SJSA1 (cell line): ENCODE data around the gene PAN2. TPM values are rescaled to one million over a fixed set of nuclear protein-coding genes. Genes with fewer than 3 reads are reported as not detected.
"Not testable (repeated sequence)": the region's sequence is repeated elsewhere in the genome, so short reads cannot be mapped to it uniquely, and the experiment has no call there.

Experiments
- DNase-seq, 2 experiments: peaks; one replicate each; pipeline ENCODE4 v3.0.0-alpha.2; 2015 to 2020; ENCODE audit warnings: low spot score in 2 of 2, low read depth in 1 of 2
- H3K27ac ChIP-seq: fragments of 250-450 bp; sonication (Bioruptor Pico); 2 replicates; pipeline ENCODE4 v1.5.1; 2020; ENCODE audit warnings: mild to moderate bottlenecking, moderate library complexity
- H3K27me3 ChIP-seq: fragments of 250-450 bp; sonication (Bioruptor Pico); replicated peaks from 2 replicates; pipeline ENCODE4 v1.5.1; 2020; ENCODE audit warnings: mild to moderate bottlenecking, moderate library complexity
- H3K36me3 ChIP-seq: fragments of 250-450 bp; sonication (Bioruptor Pico); 2 replicates; pipeline ENCODE4 v1.5.1; 2020; ENCODE audit warnings: mild to moderate bottlenecking
- H3K4me1 ChIP-seq: fragments of 250-450 bp; sonication (Bioruptor Pico); replicated peaks from 2 replicates; pipeline ENCODE4 v1.6.1; 2021; ENCODE audit warnings: mild to moderate bottlenecking
- H3K4me3 ChIP-seq: fragments of 250-450 bp; sonication (Bioruptor Pico); 2 replicates; pipeline ENCODE4 v1.5.1; 2020; ENCODE audit warnings: mild to moderate bottlenecking
- H3K9me3 ChIP-seq: fragments of 250-450 bp; sonication (Bioruptor Pico); replicated peaks from 2 replicates; pipeline ENCODE4 v1.5.1; 2020; ENCODE audit warnings: mild to moderate bottlenecking
- total RNA-seq: library from RNA; depleted of rRNA; stranded (reverse); fragments of >200 nt; shearing (Covaris generic); gene quantifications from 2 replicates; pipeline ENCODE4 v1.2.3, GENCODE V29; 2014

PAN2 gene
- total RNA-seq, 1 experiment from 2014 or later = 6.9 TPM

- H3K4me1 ChIP-seq = peaks cover 14% of the 10 kb centered on the region
- H3K27me3 ChIP-seq = no peaks in the 10 kb centered on the region
- H3K4me3 ChIP-seq = peak within 1 kb of the TSS; percentile 59
- H3K36me3 ChIP-seq = peaks cover 12% of the 10 kb centered on the region
- DNase-seq = peak; percentile 99
- H3K9me3 ChIP-seq = no peaks in the 10 kb centered on the region
- H3K27ac ChIP-seq = peak within 1 kb of the TSS; percentile 86
Measured at GRCh38 chr12:56359851-56360767, 26.3 kb upstream of the PAN2 start, which contains the start of gene STAT2. TSS of gene STAT2 (minus strand) at chr12:56360107. CDS start at chr12:56356571, 3,536 bp downstream.

- Histone ChIP-seq H3K27me3 (no peaks in the 10 kb centered on the region), H3K4me1 (peaks cover 14% of the 10 kb centered on the region), H3K9me3 (no peaks in the 10 kb centered on the region), H3K36me3 (peaks cover 22% of the 10 kb centered on the region), H3K4me3 (peak overlapping the region; percentile 59), H3K27ac (peak overlapping the region; percentile 55)
- peak in 1 of 2 experiments; percentile 72 for DNase-seq
Measured at GRCh38 chr12:56358836-56359532, 25.2 kb upstream of the PAN2 start.

DNA sequence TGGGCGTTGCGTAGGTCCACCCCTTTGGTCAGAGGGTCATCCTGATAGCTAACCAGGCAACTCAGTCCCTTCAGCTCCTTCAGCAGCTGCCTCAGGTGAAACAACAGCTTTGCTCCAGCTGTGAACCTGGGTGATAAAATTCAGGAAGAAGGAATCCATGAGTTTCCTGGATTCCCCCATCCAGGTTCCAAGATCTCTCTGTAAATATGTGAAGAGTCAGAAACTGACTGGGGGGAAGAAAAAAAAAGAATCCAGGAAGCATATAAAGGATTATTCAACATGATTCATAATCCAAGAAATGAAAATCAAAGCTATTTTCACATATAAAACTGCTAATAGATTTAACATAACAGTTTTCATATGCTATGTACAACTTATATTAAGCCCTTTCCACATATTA lies 17.5 kb upstream of the PAN2 start:
- no peak overlapping the region for H3K4me3 ChIP-seq
- H3K27me3 ChIP-seq = no peaks in the 10 kb centered on the region
- no peak for DNase-seq
- no peak overlapping the region for H3K27ac ChIP-seq
- no peaks in the 10 kb centered on the region for H3K4me1 ChIP-seq
- no peaks in the 10 kb centered on the region for H3K9me3 ChIP-seq
- H3K36me3 ChIP-seq = peaks cover 91% of the 10 kb centered on the region

GRCh38 chr12:56350662-56351061 lies 16.9 kb upstream of the PAN2 start:
- Histone ChIP-seq H3K27me3 (no peaks in the 10 kb centered on the region), H3K27ac (no peak overlapping the region), H3K4me3 (no peak overlapping the region), H3K4me1 (no peaks in the 10 kb centered on the region), H3K36me3 (peaks cover 91% of the 10 kb centered on the region), H3K9me3 (no peaks in the 10 kb centered on the region)
- no peak for DNase-seq

DNA sequence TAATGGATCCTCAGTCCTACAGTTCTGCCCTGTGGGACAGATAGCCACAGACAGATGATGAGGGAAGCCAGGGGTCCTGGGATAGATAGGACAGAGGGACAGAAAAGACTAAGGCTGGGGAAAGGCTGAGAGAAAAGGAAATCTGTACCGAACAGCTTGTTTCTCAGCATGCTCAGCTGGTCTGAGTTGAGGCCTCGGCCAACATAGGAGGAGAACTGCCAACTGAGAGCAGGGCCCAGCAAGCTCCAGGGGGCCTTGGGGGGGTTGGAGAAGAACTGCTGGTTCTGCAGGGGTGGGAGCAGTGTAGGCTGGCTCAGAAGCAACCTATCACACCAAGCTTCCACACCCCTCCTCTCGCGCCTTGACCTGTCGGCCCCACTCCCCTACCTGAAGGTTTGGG lies 15.0 kb upstream of the PAN2 start:
- Histone ChIP-seq H3K4me1 (no peaks in the 10 kb centered on the region), H3K36me3 (peaks cover 83% of the 10 kb centered on the region), H3K4me3 (no peak overlapping the region), H3K27ac (no peak overlapping the region), H3K27me3 (no peaks in the 10 kb centered on the region), H3K9me3 (no peaks in the 10 kb centered on the region)
- DNase-seq = no peak

DNA sequence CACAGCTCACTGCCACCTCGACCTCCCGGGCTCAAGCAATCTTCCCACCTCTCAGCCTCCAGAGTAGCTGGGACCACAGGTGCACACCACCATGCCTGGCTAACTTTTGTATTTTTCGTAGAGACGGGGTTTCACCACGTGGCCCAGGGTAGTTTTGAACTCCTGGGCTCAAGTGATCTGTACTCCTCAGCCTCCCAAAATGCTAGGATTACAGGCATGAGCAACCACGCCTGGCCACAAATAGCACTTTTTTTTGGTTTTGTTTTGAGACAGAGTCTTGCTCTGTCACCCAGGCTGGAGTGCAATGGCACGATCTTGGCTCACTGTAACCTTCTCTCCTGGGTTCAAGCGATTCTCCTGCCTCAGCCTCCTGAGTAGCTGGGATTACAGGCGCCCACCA lies 13.5 kb upstream of the PAN2 start:
- not testable (repeated sequence) for H3K4me1 ChIP-seq, H3K27me3 ChIP-seq, H3K4me3 ChIP-seq, H3K9me3 ChIP-seq, H3K27ac ChIP-seq, DNase-seq
- H3K36me3 ChIP-seq = peaks cover 84% of the 10 kb centered on the region

GRCh38 chr12:56346675-56347074 lies 12.9 kb upstream of the PAN2 start:
- no peaks in the 10 kb centered on the region for H3K4me1 ChIP-seq
- H3K36me3 ChIP-seq = peaks cover 84% of the 10 kb centered on the region
- H3K9me3 ChIP-seq = no peaks in the 10 kb centered on the region
- no peak overlapping the region for H3K4me3 ChIP-seq
- DNase-seq = no peak
- H3K27me3 ChIP-seq = no peaks in the 10 kb centered on the region
- no peak overlapping the region for H3K27ac ChIP-seq

GRCh38 chr12:56342290-56342689 lies 8.5 kb upstream of the PAN2 start:
- DNase-seq, H3K27me3 ChIP-seq, H3K4me3 ChIP-seq, H3K27ac ChIP-seq, H3K4me1 ChIP-seq, H3K9me3 ChIP-seq: not testable (repeated sequence)
- H3K36me3 ChIP-seq = peaks cover 44% of the 10 kb centered on the region

DNA sequence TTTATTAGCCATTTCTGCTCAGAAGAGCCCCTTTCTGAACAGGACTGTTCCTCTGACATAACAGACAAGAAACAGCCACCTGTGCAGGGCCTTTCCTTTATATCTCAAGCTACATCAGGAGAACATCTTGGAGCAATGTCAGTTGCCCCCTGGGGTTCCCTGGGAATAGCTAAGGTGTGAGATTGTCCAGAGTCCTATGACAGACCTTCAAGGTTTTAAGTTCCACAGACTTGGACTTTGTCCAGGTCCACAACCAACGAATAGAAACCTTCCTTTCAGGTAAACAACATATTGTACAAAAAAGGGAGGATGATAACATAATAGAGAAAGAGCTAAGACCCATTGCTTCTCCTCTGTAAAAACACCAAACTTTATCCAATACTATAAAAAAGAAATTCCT lies 7.8 kb upstream of the PAN2 start:
- Histone ChIP-seq H3K27me3 (no peaks in the 10 kb centered on the region), H3K4me1 (no peaks in the 10 kb centered on the region), H3K36me3 (peaks cover 37% of the 10 kb centered on the region), H3K4me3 (no peak overlapping the region), H3K27ac (no peak overlapping the region), H3K9me3 (no peaks in the 10 kb centered on the region)
- DNase-seq = no peak

- DNase-seq = no peak
Measured at GRCh38 chr12:56339158-56339422, 5.3 kb upstream of the PAN2 start.

GRCh38 chr12:56338308-56339157 lies 4.7 kb upstream of the PAN2 start, which contains the start of gene IL23A:
TSS of gene IL23A (plus strand) at chr12:56338884. CDS start at chr12:56339045, 161 bp downstream.
- Histone ChIP-seq H3K9me3 (no peaks in the 10 kb centered on the region), H3K27me3 (no peaks in the 10 kb centered on the region), H3K4me1 (peaks cover 5% of the 10 kb centered on the region; the same call in 1 of the 2 replicates), H3K36me3 (peaks cover 18% of the 10 kb centered on the region), H3K4me3 (no peak within 1 kb of the TSS), H3K27ac (no peak within 1 kb of the TSS)
- DNase-seq = no peak

More at GRCh38 chr12:56339158-56339422, 5.3 kb upstream of the PAN2 start:
- H3K4me1 ChIP-seq = peaks cover 5% of the 10 kb centered on the region; the same call in 1 of the 2 replicates
- H3K36me3 ChIP-seq = peaks cover 24% of the 10 kb centered on the region
- no peak overlapping the region for H3K27ac ChIP-seq
- H3K27me3 ChIP-seq = no peaks in the 10 kb centered on the region
- no peaks in the 10 kb centered on the region for H3K9me3 ChIP-seq
- no peak overlapping the region for H3K4me3 ChIP-seq

DNA sequence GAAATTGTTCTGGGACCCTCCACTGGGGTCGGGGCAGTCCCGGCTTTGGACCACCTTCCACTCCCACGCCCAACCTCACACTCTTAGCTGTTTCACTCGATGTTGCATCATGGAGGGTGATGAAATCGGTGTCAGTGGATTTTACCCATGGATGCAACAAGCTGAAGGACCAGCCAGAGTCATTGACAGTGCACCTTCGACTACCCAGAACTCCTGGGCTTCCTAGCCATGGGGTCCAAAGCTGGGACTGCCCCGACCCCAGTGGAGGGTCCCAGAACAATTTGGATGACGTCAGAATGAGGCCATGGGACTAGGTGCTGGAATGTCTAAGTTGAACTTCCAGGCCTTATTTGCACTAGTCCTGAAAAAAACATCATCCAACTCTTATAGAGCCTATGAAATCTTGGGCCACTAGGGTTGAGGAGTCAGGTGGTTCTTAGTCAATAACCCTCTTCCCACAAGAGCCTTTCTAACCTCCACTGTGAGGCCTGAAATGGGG lies 4.0 kb upstream of the PAN2 start:
- DNase-seq = no peak
- no peak overlapping the region for H3K4me3 ChIP-seq
- peaks cover 11% of the 10 kb centered on the region for H3K36me3 ChIP-seq
- no peaks in the 10 kb centered on the region for H3K9me3 ChIP-seq
- H3K27ac ChIP-seq = no peak overlapping the region
- no peaks in the 10 kb centered on the region for H3K27me3 ChIP-seq
- peaks cover 12% of the 10 kb centered on the region for H3K4me1 ChIP-seq

GRCh38 chr12:56336361-56337167 lies 2.8 kb upstream of the PAN2 start:
- no peak for DNase-seq
- Histone ChIP-seq H3K27me3 (no peaks in the 10 kb centered on the region), H3K36me3 (peaks cover under 1% of the 10 kb centered on the region), H3K4me3 (no peak overlapping the region), H3K27ac (no peak overlapping the region), H3K4me1 (peaks cover 14% of the 10 kb centered on the region), H3K9me3 (no peaks in the 10 kb centered on the region)
